ENCODE data around the gene SLC44A3.

Gene SLC44A3

GRCh38 chr1:94926126-94926914 lies 106.2 kb downstream of the SLC44A3 start:
- TF ChIP-seq, protein P1, sequence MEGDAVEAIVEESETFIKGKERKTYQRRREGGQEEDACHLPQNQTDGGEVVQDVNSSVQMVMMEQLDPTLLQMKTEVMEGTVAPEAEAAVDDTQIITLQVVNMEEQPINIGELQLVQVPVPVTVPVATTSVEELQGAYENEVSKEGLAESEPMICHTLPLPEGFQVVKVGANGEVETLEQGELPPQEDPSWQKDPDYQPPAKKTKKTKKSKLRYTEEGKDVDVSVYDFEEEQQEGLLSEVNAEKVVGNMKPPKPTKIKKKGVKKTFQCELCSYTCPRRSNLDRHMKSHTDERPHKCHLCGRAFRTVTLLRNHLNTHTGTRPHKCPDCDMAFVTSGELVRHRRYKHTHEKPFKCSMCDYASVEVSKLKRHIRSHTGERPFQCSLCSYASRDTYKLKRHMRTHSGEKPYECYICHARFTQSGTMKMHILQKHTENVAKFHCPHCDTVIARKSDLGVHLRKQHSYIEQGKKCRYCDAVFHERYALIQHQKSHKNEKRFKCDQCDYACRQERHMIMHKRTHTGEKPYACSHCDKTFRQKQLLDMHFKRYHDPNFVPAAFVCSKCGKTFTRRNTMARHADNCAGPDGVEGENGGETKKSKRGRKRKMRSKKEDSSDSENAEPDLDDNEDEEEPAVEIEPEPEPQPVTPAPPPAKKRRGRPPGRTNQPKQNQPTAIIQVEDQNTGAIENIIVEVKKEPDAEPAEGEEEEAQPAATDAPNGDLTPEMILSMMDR (IDR thresholded peaks at IDR 0.05; ENCODE audit: insufficient read depth, low read depth, low read length, missing control alignments) = no peak
- peak overlapping the region; percentile 68 for H3K4me3 ChIP-seq (ENCODE audit: low read length)
- DNase-seq (ENCODE audit: low read depth) = peak; percentile 39

- peak within 1 kb of the TSS; percentile 68 for H3K4me3 ChIP-seq (ENCODE audit: low read length)
- DNase-seq (ENCODE audit: low read depth) = peak; percentile 89
- TF ChIP-seq, protein P1 (IDR thresholded peaks at IDR 0.05; ENCODE audit: insufficient read depth, low read depth, low read length, missing control alignments) = no peak
Measured at GRCh38 chr1:94926915-94927404, 106.8 kb downstream of the SLC44A3 start, which contains the start of gene CNN3. Gene CNN3, minus strand, starts transcription at chr1:94927110. Its CDS starts 216 bp downstream, at chr1:94926894.

- TF ChIP-seq, protein P1 (IDR thresholded peaks at IDR 0.05; ENCODE audit: insufficient read depth, low read depth, low read length, missing control alignments) = no peak
Measured at GRCh38 chr1:94927405-94928175, 107.4 kb downstream of the SLC44A3 start.

DNA sequence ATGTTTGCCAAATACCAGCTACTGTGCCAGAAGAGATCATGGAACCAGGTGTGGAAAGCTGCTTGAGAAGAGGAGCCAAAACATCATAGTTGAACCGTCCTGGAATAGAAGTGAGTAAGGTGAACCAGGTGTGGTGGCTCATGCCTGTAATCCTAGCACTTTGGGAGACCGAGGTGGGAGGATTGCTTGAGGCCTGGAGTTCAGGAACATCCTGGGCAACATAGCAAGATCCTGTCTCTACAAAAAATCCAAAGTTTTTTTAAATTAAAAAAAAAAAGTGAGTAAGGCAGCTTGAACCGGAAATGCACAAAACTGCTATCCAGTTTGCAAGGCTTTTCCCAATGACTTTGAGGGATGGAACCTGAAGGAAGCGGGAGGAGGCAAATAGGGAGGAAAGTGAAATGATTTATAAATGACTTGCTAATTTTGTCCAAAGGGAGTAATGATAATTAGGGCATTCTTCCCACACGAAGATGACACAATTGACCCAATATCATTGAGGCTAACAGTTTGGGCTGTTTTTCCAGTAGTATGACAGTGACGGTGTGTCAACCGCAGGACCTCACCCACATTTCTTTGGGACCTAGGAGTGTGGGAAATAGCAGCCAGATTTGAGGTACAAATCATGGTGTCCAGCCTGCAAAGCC lies 108.3 kb downstream of the SLC44A3 start:
- H3K4me3 ChIP-seq (ENCODE audit: low read length) = no peak overlapping the region
- TF ChIP-seq, protein P1 (IDR thresholded peaks at IDR 0.05; ENCODE audit: insufficient read depth, low read depth, low read length, missing control alignments) = no peak
- DNase-seq (ENCODE audit: low read depth) = no peak

More at GRCh38 chr1:94927405-94928175, 107.4 kb downstream of the SLC44A3 start:
- H3K4me3 ChIP-seq (ENCODE audit: low read length) = peak overlapping the region; percentile 68
- DNase-seq (ENCODE audit: low read depth) = no peak

GRCh38 chr1:94929351-94930217 lies 109.4 kb downstream of the SLC44A3 start:
- TF ChIP-seq, protein P1 (IDR thresholded peaks at IDR 0.05; ENCODE audit: insufficient read depth, low read depth, low read length, missing control alignments) = no peak
- DNase-seq (ENCODE audit: low read depth) = no peak
- no peak overlapping the region for H3K4me3 ChIP-seq (ENCODE audit: low read length)

Data from epithelial cell of esophagus (primary cell).